GM12892 (cell line): Measurements from ENCODE around the gene MAP3K6.

Experiments used
- POLR2A ChIP-seq: IDR thresholded peaks from 2 replicates; pipeline ENCODE4 v1.6.1; 2011; ENCODE audit warnings: low read depth, low read length, control low read depth
- POLR2AphosphoS5 ChIP-seq: IDR thresholded peaks from 2 replicates; pipeline ENCODE4 v1.6.1; 2011; ENCODE audit warnings: low read depth, low read length, control low read depth
- TAF1 ChIP-seq: IDR thresholded peaks from 2 replicates; pipeline ENCODE4 v1.6.1; 2011; ENCODE audit warnings: low read depth, mild to moderate bottlenecking, control low read depth, low read length, borderline replicate concordance

DNA sequence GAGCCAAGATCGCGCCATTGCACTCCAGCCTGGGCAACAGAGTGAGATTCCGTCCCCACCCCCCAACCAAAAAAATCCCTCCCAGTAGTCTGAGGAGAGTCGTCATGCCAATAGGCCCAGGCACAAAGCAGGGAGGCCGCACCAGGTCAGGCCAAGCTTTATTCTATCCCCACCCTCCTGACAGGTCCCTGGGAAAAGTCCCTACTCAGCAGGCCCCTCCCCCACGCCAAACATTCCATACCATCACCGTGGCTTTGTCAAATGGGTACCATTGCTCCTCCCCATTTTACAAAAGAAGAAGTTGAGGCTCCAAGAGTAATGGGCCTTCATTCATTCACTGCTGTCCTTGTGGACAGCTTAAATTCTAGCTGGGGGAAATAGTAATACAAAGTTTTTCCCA is 31.0 kb upstream of the MAP3K6 start:
- TF ChIP-seq POLR2A (no peak), POLR2AphosphoS5 (no peak), TAF1 (no peak)
